Aorta (tissue), 5 donors: ENCODE data around the gene RNU6-9. TPM values are rescaled to one million over a fixed set of nuclear protein-coding genes. Genes with fewer than 3 reads are reported as not detected.
"Not testable (repeated sequence)": the region's sequence is repeated elsewhere in the genome, so short reads cannot be mapped to it uniquely, and the experiment has no call there.

ENCODE experiments used
- ATAC-seq: fragments of 200-7000 bp; cut with Tn5 transposase; one replicate; pipeline ENCODE4 v1.9.1; 2022; ENCODE audit warnings: moderate library complexity; ENCODE audit not compliant: low FRiP score
- DNase-seq, 2 donors: peaks; one replicate each; pipeline ENCODE4 v3.0.0-alpha.2; 2020
- H3K27ac ChIP-seq, 2 donors: one replicate each; pipeline ENCODE4 v1.5.1; 2013; ENCODE audit warnings: low read length in 2 of 2, mild to moderate bottlenecking in 2 of 2, moderate library complexity in 2 of 2, control low read depth in 1 of 2, inconsistent platforms in 1 of 2, low read depth in 1 of 2
- H3K27me3 ChIP-seq, 2 donors: one replicate each; pipeline ENCODE4 v1.6.1; 2013; ENCODE audit warnings: control low read depth in 1 of 2, low read length in 1 of 2, mild to moderate bottlenecking in 1 of 2, moderate library complexity in 1 of 2; ENCODE audit not compliant: insufficient read depth in 2 of 2, control insufficient read depth in 1 of 2
- H3K36me3 ChIP-seq, 2 donors: one replicate each; pipeline ENCODE4 v1.6.1; 2013; ENCODE audit warnings: control low read depth in 1 of 2, low read length in 1 of 2, mild to moderate bottlenecking in 1 of 2; ENCODE audit not compliant: insufficient read depth in 2 of 2, control insufficient read depth in 1 of 2
- H3K4me1 ChIP-seq, 2 donors: one replicate each; pipeline ENCODE4 v1.6.1; 2013; ENCODE audit warnings: low read length in 2 of 2, control low read depth in 1 of 2, mild to moderate bottlenecking in 1 of 2, moderate library complexity in 1 of 2; ENCODE audit not compliant: insufficient read depth in 2 of 2, control insufficient read depth in 1 of 2
- H3K4me3 ChIP-seq, 2 donors: one replicate each; pipeline ENCODE4 v1.5.1; 2013; ENCODE audit warnings: low read length in 2 of 2, control low read depth in 1 of 2, mild to moderate bottlenecking in 1 of 2
- H3K9me3 ChIP-seq: one replicate; pipeline ENCODE4 v1.6.1; 2013; ENCODE audit warnings: mild to moderate bottlenecking, low read length; ENCODE audit not compliant: control insufficient read depth
- WGBS, 2 donors: extraction: QIAGEN DNeasy Blood & Tissue Kit; methylation state at CpG; one replicate each; pipeline ENCODE4 v1.1.7; 2013; 5-methylcytosine and 5-hydroxymethylcytosine counted together
- intact Hi-C, 2 donors: fragments of 100-400 bp; cut with DNase I; formaldehyde crosslinking; loops; one replicate each; pipeline versions ENCODE4 v1.14.2 to v1.15.0; 2022
- polyA plus RNA-seq, 2 donors: library from polyadenylated mRNA; stranded (reverse); fragments of 200-250 nt; gene quantifications; one replicate each; pipeline ENCODE4 v1.2.3, GENCODE V29; 2013
- total RNA-seq, 2 donors: library from RNA; stranded (reverse); fragmentation: NEBNext Ultra II Directional; extraction: Animal tissue kit (Norgen Biotek cat#: 25700); gene quantifications; one replicate each; pipeline ENCODE4 v1.2.1, GENCODE V29; 2021
- donor health status: healthy with polysubstance abuse.
- donor health status: Bipolar disorder and iron deficiency.
- donor health status: DM: no; HTN: no; CAD: no.
- donor health status: DM: no; HTN: no; CAD: no.
- donor health status: DM: yes; HTN: yes; CAD: no.

The RNU6-9 gene
- total and polyA plus RNA-seq, 4 donors: not detected

- no peaks in the 10 kb centered on the region for H3K9me3 ChIP-seq
- H3K36me3 ChIP-seq: no peaks in the 10 kb centered on the region
- H3K4me3 ChIP-seq: no peak within 1 kb of the TSS
- no peaks in the 10 kb centered on the region for H3K4me1 ChIP-seq
- H3K27ac ChIP-seq: no peak within 1 kb of the TSS
- intact Hi-C loops: no loop called here
- DNase-seq (peak in 1 of 2 donors; percentile 77), ATAC-seq (no peak)
- H3K27me3 ChIP-seq: no peaks in the 10 kb centered on the region
- 58 to 66% methylated on average over 52 to 55 of the region's 55 CpGs for WGBS, 2 donors
These were observed 40.9 kb upstream of the RNU6-9 start, which contains the start of gene ELANE for GRCh38 chr19:852136-853013. Gene ELANE, plus strand, starts transcription at chr19:852303. Its CDS starts 26 bp downstream, at chr19:852329.

- ATAC-seq (no peak), DNase-seq (no peak)
- Histone ChIP-seq H3K4me3 (no peak overlapping the region), H3K27me3 (no peaks in the 10 kb centered on the region), H3K27ac (no peak overlapping the region), H3K36me3 (no peaks in the 10 kb centered on the region), H3K4me1 (no peaks in the 10 kb centered on the region), H3K9me3 (no peaks in the 10 kb centered on the region)
- 27 to 31% methylated on average over 50 to 67 of the region's 67 CpGs for WGBS, 2 donors
- intact Hi-C loops: no loop called here
These were observed 40.2 kb upstream of the RNU6-9 start for GRCh38 chr19:853014-853585.

- H3K9me3 ChIP-seq, ATAC-seq, H3K4me1 ChIP-seq, DNase-seq, H3K36me3 ChIP-seq, H3K27me3 ChIP-seq, H3K27ac ChIP-seq, H3K4me3 ChIP-seq, intact Hi-C loops: not testable (repeated sequence)
- WGBS, 2 donors: 75 to 77% methylated on average over 10 to 13 of the region's 17 CpGs
These were observed 39.6 kb upstream of the RNU6-9 start for GRCh38 chr19:853614-854220.

- Histone ChIP-seq H3K4me3 (no peak overlapping the region), H3K27ac (no peak overlapping the region), H3K4me1 (no peaks in the 10 kb centered on the region), H3K9me3 (no peaks in the 10 kb centered on the region), H3K36me3 (no peaks in the 10 kb centered on the region), H3K27me3 (no peaks in the 10 kb centered on the region)
- no peak for DNase-seq
- 71 to 75% methylated on average over 6 of the region's 6 CpGs for whole genome bisulfite sequencing, 2 donors
- ATAC-seq: no peak
- intact Hi-C loops: no loop called here
These were observed 38.7 kb upstream of the RNU6-9 start for GRCh38 chr19:854549-854948.

GRCh38 chr19:855142-855541 lies 38.1 kb upstream of the RNU6-9 start:
- no peaks in the 10 kb centered on the region for H3K9me3 ChIP-seq
- WGBS, 2 donors: 83 to 87% methylated on average over 12 of the region's 12 CpGs
- H3K4me1 ChIP-seq: no peaks in the 10 kb centered on the region
- DNase-seq: no peak
- no peaks in the 10 kb centered on the region for H3K27me3 ChIP-seq
- no peaks in the 10 kb centered on the region for H3K36me3 ChIP-seq
- ATAC-seq: no peak
- no peak overlapping the region for H3K4me3 ChIP-seq
- intact Hi-C loops: loop anchor here in 1 of 2 donors (5.0 kb wide), 1 partner anchor 122 kb away; no protein-coding TSS in a partner anchor
- H3K27ac ChIP-seq: no peak overlapping the region

GRCh38 chr19:855566-856120 lies 37.6 kb upstream of the RNU6-9 start:
- ATAC-seq: no peak
- intact Hi-C loops: loop anchor here (2.0 to 5.0 kb wide), 2 partner anchors 122 to 127 kb away; no protein-coding TSS in a partner anchor
- Histone ChIP-seq H3K36me3 (no peaks in the 10 kb centered on the region), H3K4me1 (no peaks in the 10 kb centered on the region), H3K9me3 (no peaks in the 10 kb centered on the region), H3K27ac (no peak overlapping the region), H3K27me3 (peaks cover 0 to 2% of the 10 kb centered on the region in 2 donors), H3K4me3 (no peak overlapping the region)
- no peak for DNase-seq
- WGBS, 2 donors: 70 to 72% methylated on average over 40 of the region's 40 CpGs

- intact Hi-C loops: loop anchor here in 1 of 2 donors (5.0 kb wide), 1 partner anchor 119 kb away; no protein-coding TSS in a partner anchor
- WGBS, 2 donors: 80 to 81% methylated on average over 9 of the region's 9 CpGs
- no peak for DNase-seq
- ATAC-seq: no peak
- Histone ChIP-seq H3K36me3 (no peaks in the 10 kb centered on the region), H3K4me3 (no peak overlapping the region), H3K9me3 (no peaks in the 10 kb centered on the region), H3K27ac (no peak overlapping the region), H3K27me3 (peaks cover 0 to 3% of the 10 kb centered on the region in 2 donors), H3K4me1 (no peaks in the 10 kb centered on the region)
These were observed 35.0 kb upstream of the RNU6-9 start for GRCh38 chr19:858284-858683.
